Measurements from ENCODE around the gene CCNK. TPM values are rescaled to one million over a fixed set of nuclear protein-coding genes. Genes with fewer than 3 reads are reported as not detected.

The CCNK gene
- total RNA-seq, 1 experiment from 2014 or later: 80.1 TPM

DNA sequence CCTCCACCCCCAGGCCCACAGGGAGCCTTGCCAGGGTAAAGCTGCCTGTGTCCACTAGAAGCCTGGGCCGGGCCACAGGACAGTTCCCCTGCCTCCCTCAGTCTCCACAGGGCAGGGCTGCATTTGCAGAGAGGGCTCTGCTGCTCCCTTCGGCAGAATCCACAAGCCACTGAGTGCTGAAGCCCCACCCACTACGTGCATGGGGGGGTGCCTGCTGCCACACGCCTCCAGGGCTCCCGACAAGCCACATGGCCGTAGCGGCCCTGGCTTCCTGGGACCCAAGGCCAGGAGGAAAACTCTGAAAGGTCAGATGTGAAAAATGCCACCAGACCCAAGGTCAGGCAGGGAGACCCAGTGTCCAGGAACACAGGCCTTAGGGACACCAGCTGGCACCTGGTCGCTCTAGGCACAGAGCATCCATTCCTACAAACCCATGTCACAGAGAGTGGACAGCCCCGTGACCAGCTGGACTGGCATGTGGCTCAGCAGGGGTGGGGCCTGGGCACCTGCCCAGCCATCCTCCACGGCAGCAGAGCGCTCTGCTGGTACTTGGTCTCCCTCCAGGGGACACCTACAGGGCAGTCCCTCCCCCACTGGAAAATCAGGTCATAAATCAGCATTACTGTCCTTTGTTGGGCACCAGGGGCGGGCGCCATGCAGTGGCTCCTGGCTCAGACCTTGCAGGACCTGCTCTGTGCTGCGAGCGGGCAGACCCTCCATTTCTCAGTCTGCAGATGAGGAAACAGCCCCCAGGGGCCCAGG lies 79.9 kb downstream of the CCNK start:
- Histone ChIP-seq H3T11ph (ENCODE audit: low read length) (no peak overlapping the region), H3K9ac (ENCODE audit: extremely low read depth, insufficient read length, low read length) (no peak overlapping the region), H3K9me3 (ENCODE audit: control insufficient read depth, low read depth, low read length) (no peaks in the 10 kb centered on the region), H4K20me1 (ENCODE audit: control insufficient read depth, insufficient read depth, insufficient read length) (no peaks in the 10 kb centered on the region), H2BK120ac (ENCODE audit: low read depth, low read length, poor library complexity, severe bottlenecking) (no peak overlapping the region), H3K27ac (ENCODE audit: insufficient read length, low read depth, low read length) (no peak overlapping the region), H3K18ac (ENCODE audit: insufficient read length, low read depth, low read length) (no peak overlapping the region), H2BK20ac (ENCODE audit: low read depth, low read length, poor library complexity, severe bottlenecking) (no peak overlapping the region), H3K4ac (ENCODE audit: low read depth, low read length) (no peak overlapping the region), H2BK15ac (ENCODE audit: low read depth, low read length) (no peak overlapping the region), H3K79me1 (ENCODE audit: insufficient read depth, low read depth, low read length, poor library complexity, severe bottlenecking) (no peaks in the 10 kb centered on the region), H3K4me2 (ENCODE audit: insufficient read depth, insufficient read length, low read length) (no peak overlapping the region), H2AK5ac (ENCODE audit: insufficient read length, low read length) (no peak overlapping the region), H3K23me2 (ENCODE audit: insufficient read length, low read depth, low read length, poor library complexity, severe bottlenecking) (no peaks in the 10 kb centered on the region), H2BK12ac (ENCODE audit: insufficient read length, low read depth, low read length) (no peak overlapping the region), H4K8ac (replicated peaks; ENCODE audit: insufficient read length, low read depth, low read length) (no peak overlapping the region), H3K56ac (ENCODE audit: insufficient read length, low read depth, low read length) (no peak overlapping the region), H3K27me3 (ENCODE audit: insufficient read depth, low read length) (no peaks in the 10 kb centered on the region), H3K23ac (ENCODE audit: insufficient read length, low read depth, low read length) (no peak overlapping the region), H4K91ac (ENCODE audit: insufficient read length, low read depth, low read length) (no peak overlapping the region), H3K14ac (ENCODE audit: insufficient read depth, low read length) (no peak overlapping the region; the same call in 1 of the 2 replicates), H2AFZ (ENCODE audit: low read length) (no peak overlapping the region), H3K79me2 (ENCODE audit: insufficient read depth, low read length) (peaks cover 2% of the 10 kb centered on the region; the same call in 1 of the 2 replicates), H3K4me1 (ENCODE audit: insufficient read depth, low read length) (peaks cover 12% of the 10 kb centered on the region), H4K5ac (ENCODE audit: insufficient read length, low read depth, low read length) (no peak overlapping the region), H2BK5ac (ENCODE audit: insufficient read length, low read length) (no peak overlapping the region)
- H3K4me1 Mint-ChIP-seq: peaks cover 48 to 62% of the 10 kb centered on the region in 2 experiments
- WGBS (ENCODE audit: extremely low coverage, insufficient read length, low lambda C conversion rate): no CpG with 5 or more reads among the region's 15 CpGs
- no peak for DNase-seq
- H3K36me3 Mint-ChIP-seq (ENCODE audit: insufficient read depth in 1 of 3, low read depth in 3 of 3): peaks cover 5 to 13% (median 8%) of the 10 kb centered on the region in 3 experiments; a peak in 6 of 7 replicates
- TF ChIP-seq, protein P1, sequence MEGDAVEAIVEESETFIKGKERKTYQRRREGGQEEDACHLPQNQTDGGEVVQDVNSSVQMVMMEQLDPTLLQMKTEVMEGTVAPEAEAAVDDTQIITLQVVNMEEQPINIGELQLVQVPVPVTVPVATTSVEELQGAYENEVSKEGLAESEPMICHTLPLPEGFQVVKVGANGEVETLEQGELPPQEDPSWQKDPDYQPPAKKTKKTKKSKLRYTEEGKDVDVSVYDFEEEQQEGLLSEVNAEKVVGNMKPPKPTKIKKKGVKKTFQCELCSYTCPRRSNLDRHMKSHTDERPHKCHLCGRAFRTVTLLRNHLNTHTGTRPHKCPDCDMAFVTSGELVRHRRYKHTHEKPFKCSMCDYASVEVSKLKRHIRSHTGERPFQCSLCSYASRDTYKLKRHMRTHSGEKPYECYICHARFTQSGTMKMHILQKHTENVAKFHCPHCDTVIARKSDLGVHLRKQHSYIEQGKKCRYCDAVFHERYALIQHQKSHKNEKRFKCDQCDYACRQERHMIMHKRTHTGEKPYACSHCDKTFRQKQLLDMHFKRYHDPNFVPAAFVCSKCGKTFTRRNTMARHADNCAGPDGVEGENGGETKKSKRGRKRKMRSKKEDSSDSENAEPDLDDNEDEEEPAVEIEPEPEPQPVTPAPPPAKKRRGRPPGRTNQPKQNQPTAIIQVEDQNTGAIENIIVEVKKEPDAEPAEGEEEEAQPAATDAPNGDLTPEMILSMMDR (conservative IDR thresholded peaks at IDR 0.05): no peak
- peaks cover 0 to 6% of the 10 kb centered on the region in 2 experiments; a peak in 4 of 5 replicates for H3K9me3 Mint-ChIP-seq
- H3K4me3 Mint-ChIP-seq: no peak overlapping the region
- peak overlapping the region in 1 of 3 experiments; percentile 76; a peak in 1 of 7 replicates for H3K27ac Mint-ChIP-seq
- no peaks in the 10 kb centered on the region for H3K27me3 Mint-ChIP-seq (ENCODE audit: low read depth)
